Measurements from ENCODE around the gene ST3GAL4. TPM values are rescaled to one million over a fixed set of nuclear protein-coding genes. Genes with fewer than 3 reads are reported as not detected.

Gene ST3GAL4
- total RNA-seq, 1 experiment from 2014 or later: 13.6 TPM

- H3K4me3 Mint-ChIP-seq: no peak overlapping the region
- no peak overlapping the region for H2BK15ac ChIP-seq (ENCODE audit: low read depth, low read length)
- H3K4me2 ChIP-seq (ENCODE audit: insufficient read depth, insufficient read length, low read length): no peak overlapping the region
- no peak overlapping the region for H2BK20ac ChIP-seq (ENCODE audit: low read depth, low read length, poor library complexity, severe bottlenecking)
- no peak overlapping the region for H4K91ac ChIP-seq (ENCODE audit: insufficient read length, low read depth, low read length)
- no peak overlapping the region for H4K8ac ChIP-seq (replicated peaks; ENCODE audit: insufficient read length, low read depth, low read length)
- no peak overlapping the region for H3K18ac ChIP-seq (ENCODE audit: insufficient read length, low read depth, low read length)
- H3K79me1 ChIP-seq (ENCODE audit: insufficient read depth, low read depth, low read length, poor library complexity, severe bottlenecking): no peaks in the 10 kb centered on the region
- no peak overlapping the region for H2AK5ac ChIP-seq (ENCODE audit: insufficient read length, low read length)
- H4K20me1 ChIP-seq (ENCODE audit: control insufficient read depth, insufficient read depth, insufficient read length): no peaks in the 10 kb centered on the region
- H3K9me3 Mint-ChIP-seq: no peaks in the 10 kb centered on the region
- H3K23me2 ChIP-seq (ENCODE audit: insufficient read length, low read depth, low read length, poor library complexity, severe bottlenecking): no peaks in the 10 kb centered on the region
- H3K27me3 ChIP-seq (ENCODE audit: insufficient read depth, low read length): no peaks in the 10 kb centered on the region
- no peak for TF ChIP-seq CTCF (conservative IDR thresholded peaks at IDR 0.05)
- H3K36me3 Mint-ChIP-seq (ENCODE audit: insufficient read depth in 1 of 3, low read depth in 3 of 3): no peaks in the 10 kb centered on the region
- WGBS (ENCODE audit: extremely low coverage, insufficient read length, low lambda C conversion rate): no CpG with 5 or more reads among the region's 13 CpGs
- no peak overlapping the region; the same call in 1 of the 2 replicates for H3K14ac ChIP-seq (ENCODE audit: insufficient read depth, low read length)
- no peak overlapping the region for H3K9ac ChIP-seq (ENCODE audit: extremely low read depth, insufficient read length, low read length)
- no peak overlapping the region for H2BK5ac ChIP-seq (ENCODE audit: insufficient read length, low read length)
- no peak overlapping the region for H3K4ac ChIP-seq (ENCODE audit: low read depth, low read length)
- DNase-seq: no peak
- H3K27ac ChIP-seq (ENCODE audit: insufficient read length, low read depth, low read length): no peak overlapping the region
- H3T11ph ChIP-seq (ENCODE audit: low read length): no peak overlapping the region
- H3K56ac ChIP-seq (ENCODE audit: insufficient read length, low read depth, low read length): no peak overlapping the region
- no peaks in the 10 kb centered on the region for H3K9me3 ChIP-seq (ENCODE audit: control insufficient read depth, low read depth, low read length)
- no peak overlapping the region for H3K27ac Mint-ChIP-seq
- no peaks in the 10 kb centered on the region for H3K79me2 ChIP-seq (ENCODE audit: insufficient read depth, low read length)
- H3K23ac ChIP-seq (ENCODE audit: insufficient read length, low read depth, low read length): no peak overlapping the region
- no peak overlapping the region for H4K5ac ChIP-seq (ENCODE audit: insufficient read length, low read depth, low read length)
- peaks cover 3% of the 10 kb centered on the region; the same call in 1 of the 2 replicates for H3K4me1 ChIP-seq (ENCODE audit: insufficient read depth, low read length)
- no peak overlapping the region for H2BK12ac ChIP-seq (ENCODE audit: insufficient read length, low read depth, low read length)
- H3K27me3 Mint-ChIP-seq (ENCODE audit: low read depth): peaks cover 7% of the 10 kb centered on the region
- no peak overlapping the region for H2AFZ ChIP-seq (ENCODE audit: low read length)
- peaks cover 21 to 34% of the 10 kb centered on the region in 2 experiments for H3K4me1 Mint-ChIP-seq
- no peak overlapping the region for H2BK120ac ChIP-seq (ENCODE audit: low read depth, low read length, poor library complexity, severe bottlenecking)
Measured at GRCh38 chr11:126443120-126443519, 87.6 kb downstream of the ST3GAL4 start.

Measured in H9 (cell line).